Memory B cell (primary cell): ENCODE data around the gene CREB5.

Experiments
- ATAC-seq: fragments of 150-1000 bp; cut with Tn5 transposase; 2 replicates; pipeline ENCODE4 v1.10.0; 2021; ENCODE audit warnings: low read depth, mild to moderate bottlenecking, moderate library complexity
- DNase-seq, 2 donors: peaks; one replicate each; pipeline ENCODE4 v3.0.0; 2022; ENCODE audit warnings: low spot score in 2 of 2
- H3K27ac Mint-ChIP-seq: one replicate; pipeline ENCODE4 v1.8.0; 2022; ENCODE audit warnings: mild to moderate bottlenecking, moderate library complexity, mixed read lengths
- H3K27me3 Mint-ChIP-seq: one replicate; pipeline ENCODE4 v1.8.0; 2022; ENCODE audit warnings: mixed read lengths
- H3K36me3 Mint-ChIP-seq: one replicate; pipeline ENCODE4 v1.8.0; 2022; ENCODE audit warnings: mild to moderate bottlenecking, mixed read lengths
- H3K4me1 Mint-ChIP-seq: one replicate; pipeline ENCODE4 v1.8.0; 2022; ENCODE audit warnings: mixed read lengths
- H3K4me3 Mint-ChIP-seq: one replicate; pipeline ENCODE4 v1.8.0; 2022; ENCODE audit warnings: mild to moderate bottlenecking, moderate library complexity, mixed read lengths
- H3K9me3 Mint-ChIP-seq: one replicate; pipeline ENCODE4 v1.8.0; 2022; ENCODE audit warnings: mixed read lengths

Gene CREB5

DNA sequence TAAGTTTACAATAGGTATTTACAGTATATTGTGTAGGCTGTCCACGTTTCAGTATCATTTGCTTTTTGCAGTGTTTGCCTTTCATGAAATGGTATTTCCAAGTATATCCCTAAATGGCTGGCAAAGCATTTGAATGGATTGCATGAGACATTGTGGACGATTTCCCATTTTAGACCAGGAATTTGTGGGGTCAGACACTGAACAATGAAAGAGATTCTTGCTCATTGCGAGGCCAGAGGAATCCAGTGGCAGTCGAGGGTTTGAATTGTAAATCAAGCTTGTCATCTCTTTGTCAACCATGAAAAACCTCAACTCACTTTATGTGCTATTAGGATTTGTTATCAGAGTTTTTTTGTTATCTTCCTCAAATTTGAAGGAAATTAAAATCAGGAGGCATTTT lies 70.8 kb downstream of the CREB5 start:
- Mint-ChIP-seq H3K4me1 (peaks cover 6% of the 10 kb centered on the region), H3K27ac (no peak overlapping the region), H3K27me3 (peaks cover 4% of the 10 kb centered on the region), H3K4me3 (no peak overlapping the region), H3K9me3 (no peaks in the 10 kb centered on the region), H3K36me3 (no peaks in the 10 kb centered on the region)
- ATAC-seq: no peak
- DNase-seq: no peak

- Mint-ChIP-seq H3K9me3 (no peaks in the 10 kb centered on the region), H3K4me1 (peaks cover 8% of the 10 kb centered on the region), H3K27ac (no peak overlapping the region), H3K4me3 (no peak overlapping the region), H3K27me3 (peaks cover 5% of the 10 kb centered on the region), H3K36me3 (no peaks in the 10 kb centered on the region)
- DNase-seq: no peak
- ATAC-seq: no peak
Measured at GRCh38 chr7:28483908-28484605, 71.7 kb downstream of the CREB5 start.

DNA sequence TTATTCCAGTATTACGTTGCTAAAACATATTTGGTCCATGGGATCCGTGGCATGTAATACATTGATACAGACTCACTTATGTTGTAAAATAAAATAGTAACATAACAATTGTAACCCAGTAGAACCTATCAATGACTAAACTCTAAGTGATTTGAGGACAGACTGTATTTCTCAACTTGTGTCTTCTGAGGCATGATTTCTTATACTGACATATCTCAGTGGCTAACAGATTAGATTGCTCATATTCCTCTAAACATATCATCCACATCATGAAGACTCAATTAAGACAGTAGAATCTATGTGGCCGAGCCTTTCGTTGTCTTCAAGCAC lies 72.3 kb downstream of the CREB5 start:
- no peaks in the 10 kb centered on the region for H3K9me3 Mint-ChIP-seq
- ATAC-seq (no peak), DNase-seq (no peak)
- peaks cover 5% of the 10 kb centered on the region for H3K27me3 Mint-ChIP-seq
- peaks cover 6% of the 10 kb centered on the region for H3K4me1 Mint-ChIP-seq
- H3K27ac Mint-ChIP-seq: no peak overlapping the region
- H3K4me3 Mint-ChIP-seq: no peak overlapping the region
- no peaks in the 10 kb centered on the region for H3K36me3 Mint-ChIP-seq

- H3K4me1 Mint-ChIP-seq: peaks cover 4% of the 10 kb centered on the region
- H3K36me3 Mint-ChIP-seq: no peaks in the 10 kb centered on the region
- H3K27me3 Mint-ChIP-seq: peaks cover 4% of the 10 kb centered on the region
Measured at GRCh38 chr7:28487487-28487886, 75.2 kb downstream of the CREB5 start.

DNA sequence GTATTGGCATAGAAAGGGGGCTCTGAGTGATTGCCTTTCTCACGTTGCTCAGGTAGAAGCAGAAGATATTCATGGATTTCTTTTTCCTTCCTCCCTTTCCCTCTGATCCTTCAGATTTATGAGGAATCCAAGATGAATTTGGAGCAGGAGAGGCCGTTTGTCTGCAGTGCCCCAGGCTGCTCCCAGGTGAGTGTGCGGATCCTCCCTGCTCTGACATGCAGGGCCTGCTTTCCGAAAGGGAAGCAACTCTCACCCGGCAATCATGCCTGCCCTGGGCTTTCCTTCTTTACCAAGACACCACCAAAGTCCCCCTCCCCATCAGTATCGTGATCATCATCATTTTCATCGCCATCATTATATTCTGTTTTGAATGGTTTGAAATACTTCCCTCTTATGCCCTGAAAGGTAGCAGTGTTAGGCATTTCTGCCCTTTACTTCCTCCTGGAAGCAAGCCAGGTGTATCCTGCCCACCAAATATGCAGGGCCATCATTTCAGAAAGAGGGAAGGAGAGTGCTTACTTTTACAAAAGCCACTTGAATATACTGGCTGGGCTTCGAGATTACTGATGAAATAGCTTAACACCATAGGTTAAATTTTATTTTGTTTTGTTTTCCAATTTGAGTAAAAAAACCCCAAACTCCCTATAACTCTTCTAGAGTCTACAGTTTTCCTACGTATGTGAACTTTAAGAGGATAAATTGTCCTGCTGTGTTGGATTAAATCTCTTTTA lies 75.9 kb downstream of the CREB5 start:
- no peak overlapping the region for H3K4me3 Mint-ChIP-seq
- DNase-seq (no peak), ATAC-seq (no peak)
- H3K27me3 Mint-ChIP-seq: peaks cover 4% of the 10 kb centered on the region
- H3K9me3 Mint-ChIP-seq: no peaks in the 10 kb centered on the region
- H3K27ac Mint-ChIP-seq: no peak overlapping the region
- H3K36me3 Mint-ChIP-seq: no peaks in the 10 kb centered on the region
- H3K4me1 Mint-ChIP-seq: peaks cover 4% of the 10 kb centered on the region

More at GRCh38 chr7:28487487-28487886, 75.2 kb downstream of the CREB5 start:
- no peak for DNase-seq
- no peak overlapping the region for H3K4me3 Mint-ChIP-seq
- no peak for ATAC-seq
- no peaks in the 10 kb centered on the region for H3K9me3 Mint-ChIP-seq
- H3K27ac Mint-ChIP-seq: no peak overlapping the region

- peaks cover 4% of the 10 kb centered on the region for H3K4me1 Mint-ChIP-seq
- H3K27ac Mint-ChIP-seq: no peak overlapping the region
- H3K27me3 Mint-ChIP-seq: peaks cover 5% of the 10 kb centered on the region
- no peaks in the 10 kb centered on the region for H3K36me3 Mint-ChIP-seq
- no peak for DNase-seq
- no peak overlapping the region for H3K4me3 Mint-ChIP-seq
- no peaks in the 10 kb centered on the region for H3K9me3 Mint-ChIP-seq
- no peak for ATAC-seq
Measured at GRCh38 chr7:28490831-28491230, 78.5 kb downstream of the CREB5 start.

DNA sequence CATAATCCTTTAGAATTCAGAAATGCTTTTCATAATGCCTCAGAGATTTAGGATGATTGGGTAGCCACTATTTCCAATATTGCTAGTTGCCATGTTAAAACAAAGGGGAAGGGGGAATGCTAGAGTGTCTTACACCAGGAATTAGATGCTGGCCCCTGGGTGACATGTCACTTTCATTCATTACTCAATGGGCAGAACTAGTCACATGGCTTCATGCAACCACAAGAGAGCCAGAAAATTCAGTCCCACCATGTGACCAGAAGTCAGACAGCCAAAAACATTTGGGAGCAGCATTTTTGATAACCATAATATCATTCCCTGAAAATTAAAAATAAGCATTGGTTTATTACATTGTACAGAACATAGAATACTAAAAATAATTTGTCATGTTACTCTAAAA lies 81.2 kb downstream of the CREB5 start:
- peaks cover 5% of the 10 kb centered on the region for H3K27me3 Mint-ChIP-seq
- no peak overlapping the region for H3K4me3 Mint-ChIP-seq
- H3K9me3 Mint-ChIP-seq: no peaks in the 10 kb centered on the region
- no peak overlapping the region for H3K27ac Mint-ChIP-seq
- no peaks in the 10 kb centered on the region for H3K4me1 Mint-ChIP-seq
- no peak for DNase-seq
- ATAC-seq: no peak
- no peaks in the 10 kb centered on the region for H3K36me3 Mint-ChIP-seq

GRCh38 chr7:28497009-28497408 lies 84.7 kb downstream of the CREB5 start:
- Mint-ChIP-seq H3K27me3 (peaks cover 8% of the 10 kb centered on the region), H3K27ac (no peak overlapping the region), H3K4me1 (no peaks in the 10 kb centered on the region), H3K9me3 (no peaks in the 10 kb centered on the region), H3K4me3 (no peak overlapping the region), H3K36me3 (no peaks in the 10 kb centered on the region)
- ATAC-seq: no peak
- no peak for DNase-seq

DNA sequence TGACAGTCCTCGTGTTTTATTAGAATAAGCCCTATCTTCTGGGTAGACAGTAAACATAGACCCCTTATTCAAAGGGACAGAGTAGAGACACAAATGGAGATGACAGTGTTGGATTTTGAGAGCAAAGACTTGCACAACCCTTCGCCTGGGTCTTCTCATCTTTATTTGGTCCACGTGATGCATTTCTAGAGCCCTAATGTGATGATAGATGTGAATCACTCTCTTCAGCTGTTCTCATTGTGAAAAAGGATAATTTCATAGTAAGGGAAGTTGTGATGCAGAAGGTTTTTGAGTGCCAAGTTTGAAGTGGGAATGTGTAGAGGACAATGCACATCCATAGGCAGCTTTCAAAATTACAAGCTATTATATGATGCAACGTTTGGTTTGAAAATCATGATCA lies 86.3 kb downstream of the CREB5 start:
- Mint-ChIP-seq H3K27ac (no peak overlapping the region), H3K36me3 (no peaks in the 10 kb centered on the region), H3K9me3 (no peaks in the 10 kb centered on the region), H3K4me1 (no peaks in the 10 kb centered on the region), H3K27me3 (peaks cover 8% of the 10 kb centered on the region), H3K4me3 (no peak overlapping the region)
- no peak for ATAC-seq
- DNase-seq: no peak

- Mint-ChIP-seq H3K4me1 (no peaks in the 10 kb centered on the region), H3K27ac (no peak overlapping the region), H3K27me3 (peaks cover 8% of the 10 kb centered on the region), H3K36me3 (no peaks in the 10 kb centered on the region), H3K4me3 (no peak overlapping the region), H3K9me3 (no peaks in the 10 kb centered on the region)
- DNase-seq (no peak), ATAC-seq (no peak)
Measured at GRCh38 chr7:28500138-28500537, 87.8 kb downstream of the CREB5 start.

DNA sequence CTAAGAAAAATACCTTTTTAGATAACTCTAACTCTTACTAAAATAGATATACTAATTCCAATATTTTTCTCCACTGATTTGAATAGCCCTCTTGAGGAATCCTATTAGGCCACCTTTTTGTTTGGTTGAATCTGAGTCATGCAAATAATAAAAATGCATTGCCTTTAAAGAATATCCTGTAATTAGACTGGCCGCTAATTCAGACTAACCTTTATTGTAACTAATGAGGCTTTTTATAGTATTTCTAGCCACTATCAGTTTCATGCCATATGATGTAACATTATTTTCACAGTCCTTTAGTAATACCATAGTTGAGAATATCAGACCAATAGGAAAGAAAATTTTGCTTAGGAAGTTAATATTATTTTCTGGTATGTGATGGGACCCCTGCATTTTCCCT lies 90.1 kb downstream of the CREB5 start:
- no peak for DNase-seq
- H3K27me3 Mint-ChIP-seq: peaks cover 6% of the 10 kb centered on the region
- H3K9me3 Mint-ChIP-seq: no peaks in the 10 kb centered on the region
- H3K4me1 Mint-ChIP-seq: no peaks in the 10 kb centered on the region
- no peak overlapping the region for H3K27ac Mint-ChIP-seq
- H3K4me3 Mint-ChIP-seq: no peak overlapping the region
- no peak for ATAC-seq
- H3K36me3 Mint-ChIP-seq: no peaks in the 10 kb centered on the region

- DNase-seq (no peak), ATAC-seq (no peak)
- H3K4me1 Mint-ChIP-seq: no peaks in the 10 kb centered on the region
- peaks cover 6% of the 10 kb centered on the region for H3K27me3 Mint-ChIP-seq
- no peaks in the 10 kb centered on the region for H3K36me3 Mint-ChIP-seq
- no peaks in the 10 kb centered on the region for H3K9me3 Mint-ChIP-seq
- no peak overlapping the region for H3K27ac Mint-ChIP-seq
- H3K4me3 Mint-ChIP-seq: no peak overlapping the region
Measured at GRCh38 chr7:28503396-28503795, 91.1 kb downstream of the CREB5 start.

DNA sequence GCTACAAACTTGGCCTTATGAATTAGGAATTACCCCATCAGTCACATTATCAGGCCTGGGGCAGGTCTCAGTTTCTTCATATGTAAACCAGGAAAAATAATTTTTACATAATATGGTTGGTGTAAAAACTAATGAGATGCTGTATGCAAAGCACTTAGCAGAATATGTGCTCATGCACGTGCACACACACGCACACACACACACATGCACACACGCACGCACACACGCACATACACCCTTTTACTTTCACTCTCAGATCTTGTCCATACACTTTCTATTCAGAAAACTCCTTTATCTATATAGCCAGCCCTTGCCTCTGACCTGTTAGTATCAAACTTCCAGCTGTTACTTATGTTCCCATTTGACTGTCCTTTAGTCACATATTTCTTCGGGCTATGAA lies 92.7 kb downstream of the CREB5 start:
- H3K27ac Mint-ChIP-seq: no peak overlapping the region
- H3K27me3 Mint-ChIP-seq: peaks cover under 1% of the 10 kb centered on the region
- DNase-seq (no peak), ATAC-seq (no peak)
- peaks cover 8% of the 10 kb centered on the region for H3K4me1 Mint-ChIP-seq
- H3K36me3 Mint-ChIP-seq: no peaks in the 10 kb centered on the region
- H3K9me3 Mint-ChIP-seq: no peaks in the 10 kb centered on the region
- no peak overlapping the region for H3K4me3 Mint-ChIP-seq

DNA sequence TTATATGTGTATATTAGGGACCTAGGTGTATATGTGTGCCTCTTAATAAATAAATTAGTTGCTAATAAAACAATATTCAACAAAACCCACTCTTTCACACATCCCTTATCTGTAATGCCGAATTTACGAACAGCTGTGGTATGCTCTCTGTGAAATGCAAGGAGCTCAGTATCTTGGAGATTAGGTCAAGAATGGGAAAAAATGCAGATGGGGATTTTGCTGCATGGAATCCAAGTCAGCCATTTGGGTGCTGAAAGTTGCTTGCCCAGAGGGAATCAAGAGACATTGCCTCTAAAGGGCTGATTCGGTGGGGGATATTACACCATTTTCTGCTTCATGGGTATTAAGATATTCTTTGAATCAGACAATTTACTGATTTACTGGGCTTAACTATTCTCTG lies 93.5 kb downstream of the CREB5 start:
- Mint-ChIP-seq H3K4me1 (peaks cover 11% of the 10 kb centered on the region), H3K4me3 (no peak overlapping the region), H3K36me3 (no peaks in the 10 kb centered on the region), H3K27ac (no peak overlapping the region), H3K27me3 (no peaks in the 10 kb centered on the region), H3K9me3 (no peaks in the 10 kb centered on the region)
- ATAC-seq (no peak), DNase-seq (no peak)
